Measurements from ENCODE around the gene CCDC88A. TPM values are rescaled to one million over a fixed set of nuclear protein-coding genes. Genes with fewer than 3 reads are reported as not detected.
"Not testable (repeated sequence)": the region's sequence is repeated elsewhere in the genome, so short reads cannot be mapped to it uniquely, and the experiment has no call there.

The CCDC88A gene
- polyA plus RNA-seq, 3 donors = 55.4 to 62.4 (median 60.8) TPM

- no peak for DNase-seq (ENCODE audit: low read depth in 3 of 3, low spot score in 2 of 3)
Observed at GRCh38 chr2:55391615-55392242, 27.9 kb downstream of the CCDC88A start.

GRCh38 chr2:55391155-55391554 is 28.5 kb downstream of the CCDC88A start:
- no peak for DNase-seq (ENCODE audit: low read depth in 3 of 3, low spot score in 2 of 3)

- not testable (repeated sequence) for DNase-seq (ENCODE audit: low read depth in 3 of 3, low spot score in 2 of 3)
Observed at GRCh38 chr2:55385516-55385915, 34.1 kb downstream of the CCDC88A start.

DNA sequence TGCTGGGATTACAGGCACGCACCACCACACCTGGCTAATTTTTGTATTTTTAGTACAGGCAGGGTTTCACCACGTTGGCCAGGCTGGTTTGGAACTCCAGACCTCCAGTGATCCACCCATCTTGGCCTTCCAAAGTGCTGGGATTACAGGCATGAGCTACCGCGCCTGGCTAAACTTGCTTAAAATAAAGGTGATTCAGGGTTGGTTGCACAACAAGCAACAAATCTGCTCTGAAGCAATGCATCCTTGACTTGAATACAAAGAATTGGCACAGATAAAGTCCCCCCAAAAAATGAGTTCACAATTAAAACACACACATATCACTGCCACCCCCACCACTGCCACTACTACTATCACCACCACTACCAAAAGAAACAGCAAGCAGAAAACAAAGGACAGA is 34.9 kb downstream of the CCDC88A start:
- DNase-seq (ENCODE audit: low read depth in 3 of 3, low spot score in 2 of 3) = no peak

DNA sequence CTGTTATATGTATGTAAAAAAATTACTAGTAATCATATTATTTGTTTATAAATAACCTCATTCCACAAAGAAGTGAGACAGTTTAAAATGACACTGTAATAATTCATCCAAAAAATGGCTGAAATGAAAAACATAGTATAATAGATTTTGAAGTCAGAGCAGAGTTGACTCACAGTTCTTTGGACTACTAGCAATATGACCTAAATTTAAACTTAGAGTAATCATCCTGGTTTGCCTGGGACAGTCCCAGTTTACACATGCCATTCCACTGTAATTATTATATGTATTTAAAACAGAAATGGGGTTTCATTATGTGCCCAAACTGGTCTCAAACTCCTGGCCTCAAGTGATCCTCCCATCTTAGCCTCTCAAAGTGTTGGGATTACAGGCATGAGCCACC is 48.3 kb downstream of the CCDC88A start:
- DNase-seq (ENCODE audit: low read depth in 3 of 3, low spot score in 2 of 3) = no peak

- no peak for DNase-seq (ENCODE audit: low read depth in 3 of 3, low spot score in 2 of 3)
Observed at GRCh38 chr2:55370208-55370607, 49.4 kb downstream of the CCDC88A start.

- DNase-seq (ENCODE audit: low read depth in 3 of 3, low spot score in 2 of 3) = no peak
Observed at GRCh38 chr2:55365303-55365702, 54.4 kb downstream of the CCDC88A start.

DNA sequence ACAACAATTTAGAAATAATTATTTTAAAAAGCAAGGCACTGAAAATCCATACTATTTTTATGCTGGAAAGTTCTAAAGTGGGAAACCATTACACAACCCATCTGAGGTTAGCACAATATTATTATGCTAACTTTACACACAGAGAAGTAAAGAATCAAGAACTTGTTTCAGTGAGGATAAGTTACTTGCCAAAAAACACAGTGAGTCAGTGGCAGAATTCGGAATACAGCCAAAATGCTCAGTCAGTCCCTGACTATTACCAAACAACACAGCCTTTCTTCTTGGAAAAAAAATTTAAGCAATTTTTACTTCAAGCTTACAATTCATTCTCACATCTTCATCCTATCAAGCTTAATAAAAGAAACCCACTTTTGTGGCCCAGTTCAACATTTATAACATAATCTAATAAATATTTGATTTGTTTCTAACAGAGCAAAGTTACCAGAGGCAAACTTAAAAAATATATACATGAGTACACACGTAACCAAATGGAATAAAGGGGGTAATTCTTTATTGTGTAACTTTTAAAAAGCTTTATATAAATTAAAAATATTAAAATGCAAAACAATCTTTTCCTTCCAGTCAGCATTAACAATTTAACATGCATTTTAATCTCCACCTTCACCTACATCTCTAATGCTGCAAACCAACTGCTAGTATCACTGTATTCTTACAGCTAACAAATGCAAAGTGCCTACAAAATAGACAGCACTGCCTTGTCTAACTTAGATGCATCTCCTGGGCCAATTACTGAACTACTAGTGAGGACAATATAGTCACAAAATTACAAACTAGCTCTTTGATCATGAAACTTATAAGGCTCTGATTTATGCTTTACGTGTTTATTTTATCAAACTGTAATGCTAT is 55.2 kb downstream of the CCDC88A start:
- no peak for DNase-seq (ENCODE audit: low read depth in 3 of 3, low spot score in 2 of 3)

DNA sequence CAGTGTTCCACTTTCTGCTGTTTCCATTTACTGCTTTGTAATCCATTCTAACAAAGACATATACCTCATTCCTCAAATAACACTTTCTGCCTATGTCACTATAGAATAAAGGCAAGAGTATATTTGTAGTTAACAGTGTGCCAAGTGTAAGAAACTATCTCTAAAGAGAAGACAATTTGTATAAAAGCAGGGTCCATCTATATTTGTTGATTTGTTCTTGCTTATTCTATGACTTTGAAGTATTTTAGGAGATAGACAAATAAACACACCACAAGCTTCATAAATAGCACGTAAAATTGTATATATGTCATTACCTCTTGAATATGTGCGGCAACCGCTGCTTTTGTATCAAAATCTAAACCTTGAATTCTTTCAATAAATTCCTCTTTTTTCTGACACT is 56.0 kb downstream of the CCDC88A start:
- no peak for DNase-seq (ENCODE audit: low read depth in 3 of 3, low spot score in 2 of 3)

DNA sequence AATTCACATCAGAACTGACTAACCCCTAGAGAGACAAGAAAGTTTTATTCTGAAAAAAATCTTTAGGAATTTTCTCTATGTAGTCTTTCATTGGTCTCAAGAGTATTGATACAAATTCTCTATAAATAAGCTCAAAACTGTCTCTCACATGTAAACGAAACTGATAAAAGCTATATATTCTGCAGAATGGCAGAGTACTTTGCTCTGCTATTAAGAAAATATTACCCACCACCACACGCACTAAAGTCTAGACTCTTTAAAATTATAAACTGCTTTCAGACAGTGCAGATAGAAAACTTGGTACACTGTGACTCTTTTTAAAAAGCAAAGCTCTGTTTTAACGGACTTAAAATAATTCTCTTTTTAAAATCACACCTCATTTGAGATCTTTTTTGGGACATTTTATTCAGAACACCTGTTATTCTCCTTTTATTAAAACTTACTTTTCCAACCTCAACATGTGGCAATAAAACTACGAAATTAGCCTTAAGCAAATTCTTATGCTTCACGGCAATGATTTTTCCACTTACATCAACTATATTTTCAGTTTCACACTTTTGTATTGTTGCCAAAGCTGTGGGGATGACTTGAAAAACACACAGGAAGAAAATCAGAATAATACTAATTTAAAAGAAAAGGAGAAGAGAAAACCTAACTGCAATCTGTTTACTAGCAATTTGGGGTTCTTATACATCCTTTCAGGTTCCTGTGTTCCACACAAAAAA is 58.0 kb downstream of the CCDC88A start:
- no peak for DNase-seq (ENCODE audit: low read depth in 3 of 3, low spot score in 2 of 3)

- DNase-seq (ENCODE audit: low read depth in 3 of 3, low spot score in 2 of 3) = no peak
Observed at GRCh38 chr2:55358451-55358850, 61.2 kb downstream of the CCDC88A start.

DNA sequence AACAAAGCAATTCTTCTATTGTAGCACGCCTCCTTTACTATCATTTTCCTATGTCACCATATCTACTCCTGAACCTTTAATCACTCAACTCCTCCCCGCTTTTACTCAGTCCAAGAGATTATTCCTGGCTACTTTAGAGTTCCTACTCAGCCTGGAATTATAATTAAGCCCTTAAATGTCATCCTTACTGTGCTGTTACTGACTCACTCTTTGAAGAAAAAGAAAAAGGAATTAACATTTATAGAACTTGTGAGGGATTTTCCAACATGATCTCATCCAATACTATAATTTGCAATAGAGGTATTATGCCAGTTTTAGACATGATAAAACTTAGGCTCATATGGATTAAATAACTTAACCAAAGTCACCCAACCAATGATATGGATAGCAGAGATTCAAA is 61.7 kb downstream of the CCDC88A start:
- DNase-seq (ENCODE audit: low read depth in 3 of 3, low spot score in 2 of 3) = no peak

DNA sequence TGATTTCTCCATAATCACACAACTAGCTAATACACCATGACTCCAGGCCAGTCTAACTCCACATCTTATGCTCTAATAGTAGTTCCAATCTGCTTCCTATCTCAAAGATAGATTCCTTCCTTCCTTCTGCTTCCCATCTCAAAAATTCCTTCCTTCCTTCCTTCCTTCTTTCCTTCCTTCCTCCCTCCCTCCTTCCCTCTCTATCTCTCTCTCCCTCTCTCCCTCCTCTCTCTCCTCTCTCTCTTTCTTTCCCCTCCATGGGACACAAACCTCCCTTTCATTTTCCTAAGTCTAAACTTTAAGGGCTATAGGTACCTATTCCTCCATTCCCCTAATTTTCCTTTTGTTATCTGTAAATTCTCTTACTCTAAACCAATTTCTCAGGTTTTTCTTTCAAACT is 62.5 kb downstream of the CCDC88A start:
- DNase-seq (ENCODE audit: low read depth in 3 of 3, low spot score in 2 of 3) = no peak

- DNase-seq (ENCODE audit: low read depth in 3 of 3, low spot score in 2 of 3) = not testable (repeated sequence)
Observed at GRCh38 chr2:55356136-55356535, 63.5 kb downstream of the CCDC88A start.

GRCh38 chr2:55355451-55355850 is 64.2 kb downstream of the CCDC88A start:
- DNase-seq (ENCODE audit: low read depth in 3 of 3, low spot score in 2 of 3) = no peak

GRCh38 chr2:55351672-55352071 is 68.0 kb downstream of the CCDC88A start:
- no peak for DNase-seq (ENCODE audit: low read depth in 3 of 3, low spot score in 2 of 3)

- no peak for DNase-seq (ENCODE audit: low read depth in 3 of 3, low spot score in 2 of 3)
Observed at GRCh38 chr2:55345064-55345463, 74.6 kb downstream of the CCDC88A start.

DNA sequence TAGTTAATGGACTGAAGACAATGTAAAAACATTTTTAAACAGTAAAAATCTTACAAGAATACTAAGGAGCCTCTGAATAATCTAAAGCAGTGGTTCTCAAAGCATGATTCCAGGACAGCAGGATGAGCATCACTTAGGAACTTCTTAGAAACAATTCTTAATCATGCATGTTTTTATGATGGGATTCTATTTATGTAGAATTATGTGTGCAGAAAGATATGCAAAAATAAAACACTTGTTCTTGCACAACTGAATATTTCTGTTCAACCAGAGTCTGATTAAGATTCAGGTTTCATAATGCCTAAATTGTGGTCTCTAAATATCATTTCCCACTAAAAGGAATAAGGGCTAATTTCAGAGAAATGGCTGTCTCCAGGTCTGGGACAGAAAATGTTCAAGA is 81.4 kb downstream of the CCDC88A start:
- DNase-seq (ENCODE audit: low read depth in 3 of 3, low spot score in 2 of 3) = no peak

GRCh38 chr2:55334728-55335127 is 84.9 kb downstream of the CCDC88A start:
- DNase-seq (ENCODE audit: low read depth in 3 of 3, low spot score in 2 of 3) = no peak

GRCh38 chr2:55330541-55331297 is 88.9 kb downstream of the CCDC88A start:
- DNase-seq (ENCODE audit: low read depth in 3 of 3, low spot score in 2 of 3) = no peak
